SK-N-SH (cell line): ENCODE measurements around the gene FGGY.

Experiments
- CTCF ChIP-seq: fragments of 200-600 bp; sonication (generic); IDR thresholded peaks from 2 replicates; pipeline ENCODE4 v1.6.1; 2017; ENCODE audit warnings: antibody characterized with exemption, mild to moderate bottlenecking, moderate library complexity
- ELF1 ChIP-seq: IDR thresholded peaks from 2 replicates; pipeline ENCODE4 v1.4.0; 2012
- FOSL2 ChIP-seq: IDR thresholded peaks from 2 replicates; pipeline ENCODE4 v1.4.0; 2012; ENCODE audit warnings: low read depth, mild to moderate bottlenecking, moderate library complexity, borderline replicate concordance
- FOXM1 ChIP-seq: IDR thresholded peaks from 2 replicates; pipeline ENCODE4 v1.4.0; 2012; ENCODE audit warnings: low read depth, mild to moderate bottlenecking
- RAD21 ChIP-seq: IDR thresholded peaks from 2 replicates; pipeline ENCODE4 v1.6.1; 2012; ENCODE audit warnings: mild to moderate bottlenecking, low read length
- RCOR1 ChIP-seq: fragments of 150-350 bp; IDR thresholded peaks from 2 replicates; pipeline ENCODE4 v1.6.1; 2017; ENCODE audit warnings: antibody characterized with exemption, low read length
- RFX5 ChIP-seq: IDR thresholded peaks from 2 replicates; pipeline ENCODE4 v1.6.1; 2012; ENCODE audit warnings: mild to moderate bottlenecking, improper control_type of control experiment, low read length
- TEAD4 ChIP-seq: IDR thresholded peaks from 2 replicates; pipeline ENCODE4 v1.4.0; 2012; ENCODE audit warnings: mild to moderate bottlenecking, borderline replicate concordance; ENCODE audit not compliant: insufficient read depth

- no peak for TF ChIP-seq FOXM1
- no peak for TF ChIP-seq CTCF
- no peak for TF ChIP-seq TEAD4
- TF ChIP-seq RAD21 = no peak; the same call in 1 of the 2 replicates
- TF ChIP-seq RCOR1 = peak; percentile 34
- TF ChIP-seq FOSL2 = no peak
- no peak for TF ChIP-seq ELF1
- no peak for TF ChIP-seq RFX5
Observed at GRCh38 chr1:59502009-59502691, 205.3 kb downstream of the FGGY start.
